Adrenal gland (tissue), 12 donors: Measurements from ENCODE around the gene RNF6. TPM values are rescaled to one million over a fixed set of nuclear protein-coding genes. Genes with fewer than 3 reads are reported as not detected.
"Not testable (repeated sequence)": the region's sequence is repeated elsewhere in the genome, so short reads cannot be mapped to it uniquely, and the experiment has no call there.

Experiments used
- DNase-seq, 7 donors: peaks; one replicate each; pipeline ENCODE4 v3.0.0-alpha.2; 2019 to 2020
- H3K27ac ChIP-seq, 5 donors: fragments of 200-600 bp; sonication (generic) in 4 of 5; 1 replicate in 3 of 5; 2 replicates in 2 of 5; pipeline versions ENCODE4 v1.5.1 to v1.8.0; 2016 to 2020; ENCODE audit warnings: mild to moderate bottlenecking in 1 of 5
- H3K27me3 ChIP-seq: fragments of 200-600 bp; 2 replicates; pipeline ENCODE4 v1.8.0; 2021
- H3K36me3 ChIP-seq, 2 donors: fragments of 200-600 bp; replicated peaks in 1 of 2; 1 replicate in 1 of 2; 2 replicates in 1 of 2; pipeline versions ENCODE4 v1.5.1 to v1.8.0; 2018 to 2022
- H3K4me1 ChIP-seq, 2 donors: fragments of 200-600 bp; replicated peaks in 1 of 2; 1 replicate in 1 of 2; 2 replicates in 1 of 2; pipeline versions ENCODE4 v1.5.1 to v1.8.0; 2018 to 2021
- H3K4me3 ChIP-seq, 4 donors: fragments of 200-600 bp; sonication (generic) in 3 of 4; one replicate each; pipeline ENCODE4 v1.5.1; 2016 to 2018
- H3K9me3 ChIP-seq, 3 donors: fragments of 200-600 bp; sonication (generic) in 1 of 3; replicated peaks in 1 of 3; 1 replicate in 2 of 3; 2 replicates in 1 of 3; pipeline versions ENCODE4 v1.5.1 to v1.8.0; 2016 to 2021
- CTCF ChIP-seq, 6 experiments: fragments of 450-650 bp in 4 of 6; fragments of 200-600 bp in 2 of 6; sonication (generic) in 1 of 6; IDR thresholded peaks; 1 replicate in 5 of 6; 2 replicates in 1 of 6; pipeline versions ENCODE4 v1.5.1 to v1.8.0; 2016 to 2021; ENCODE audit warnings: antibody characterized with exemption in 6 of 6, mild to moderate bottlenecking in 2 of 6, moderate library complexity in 1 of 6
- POLR2A ChIP-seq, 2 donors: fragments of 450-650 bp; IDR thresholded peaks; one replicate each; pipeline ENCODE4 v1.6.1; 2017; ENCODE audit warnings: antibody characterized with exemption in 2 of 2, mild to moderate bottlenecking in 2 of 2, moderate library complexity in 1 of 2
- WGBS, 4 donors: extraction: QIAGEN DNeasy Blood & Tissue Kit in 2 of 4; methylation state at CpG; one replicate each; pipeline versions ENCODE4 v1.1.5 to v1.1.7; 2013 to 2017; 5-methylcytosine and 5-hydroxymethylcytosine counted together
- intact Hi-C, 2 donors: fragments of 100-400 bp; cut with DNase I; formaldehyde crosslinking; loops; one replicate each; pipeline versions ENCODE4 v1.14.1 to v1.15.0; 2022 to 2023
- polyA plus RNA-seq, 3 donors: library from polyadenylated mRNA; stranded (reverse); fragments of 200-250 nt in 2 of 3; fragments of 350-450 nt in 1 of 3; fragmentation: Illumina TruSeq in 1 of 3; extraction: RNeasy Lipid Tissue Mini Kit (QIAGEN cat#74804) in 1 of 3; gene quantifications; one replicate each; pipeline ENCODE4 v1.2.3, GENCODE V29; 2013 to 2014
- total RNA-seq, 9 donors: library from RNA; depleted of rRNA in 4 of 9; stranded (reverse); fragments of >200 nt in 4 of 9; fragments of 120-200 nt in 1 of 9; fragmentation: NEBNext Ultra II Directional in 1 of 9; extraction: Animal tissue kit (Norgen Biotek cat#: 25700) in 1 of 9; gene quantifications; one replicate each; pipeline versions ENCODE4 v1.1.0 to v1.2.4, GENCODE V29; 2013 to 2023
- donor health status: healthy with polysubstance abuse.
- donor health status: Bipolar disorder and iron deficiency.
- donor health status: DM: yes; HTN: yes; CAD: no.
- donor health status: DM: no; HTN: no; CAD: no.
- donor health status: DM: no; HTN: no; CAD: no.
- donor health status: DM: yes; HTN: yes; CAD: no.

The RNF6 gene
- total and polyA plus RNA-seq, 12 donors = 14.4 to 70.5 (median 31.4) TPM

- H3K36me3 ChIP-seq = no peaks in the 10 kb centered on the region
- no peak for TF ChIP-seq CTCF (IDR thresholded peaks at IDR 0.05)
- TF ChIP-seq POLR2A (IDR thresholded peaks at IDR 0.05) = no peak
- peak overlapping the region in 3 of 4 donors; percentile 35 to 93 (median 90) for H3K4me3 ChIP-seq
- 1 to 4% (median 2%) methylated on average over 7 of the region's 7 CpGs for WGBS, 4 donors
- no peak for DNase-seq
- H3K9me3 ChIP-seq = no peaks in the 10 kb centered on the region
- peaks cover 9 to 22% of the 10 kb centered on the region in 2 donors for H3K4me1 ChIP-seq
- peak overlapping the region in 4 of 5 donors; percentile 83 to 94 (median 92) for H3K27ac ChIP-seq
- no peaks in the 10 kb centered on the region for H3K27me3 ChIP-seq
- intact Hi-C loops = no loop called here
Measured at GRCh38 chr13:26255115-26255514, 33.0 kb upstream of the RNF6 start.

- intact Hi-C loops = no loop called here
- WGBS, 4 donors = 0 to 1% (median 0%) methylated on average over 27 to 35 of the region's 35 CpGs
- DNase-seq = peak; percentile 56 to 70 (median 62)
- Histone ChIP-seq H3K4me1 (peaks cover 9 to 22% of the 10 kb centered on the region in 2 donors), H3K27ac (peak overlapping the region in 4 of 5 donors; percentile 83 to 94 (median 92)), H3K36me3 (no peaks in the 10 kb centered on the region), H3K4me3 (peak overlapping the region; percentile 35 to 93 (median 83)), H3K9me3 (no peaks in the 10 kb centered on the region), H3K27me3 (no peaks in the 10 kb centered on the region)
- TF ChIP-seq CTCF (IDR thresholded peaks at IDR 0.05) (peak in 1 of 6 experiments; percentile 25), POLR2A (IDR thresholded peaks at IDR 0.05) (peak in 1 of 2 donors; percentile 34)
Measured at GRCh38 chr13:26254583-26255111, 32.5 kb upstream of the RNF6 start.

- Histone ChIP-seq H3K27ac (peak within 1 kb of the TSS; percentile 83 to 94 (median 90)), H3K27me3 (no peaks in the 10 kb centered on the region), H3K9me3 (no peaks in the 10 kb centered on the region), H3K36me3 (no peaks in the 10 kb centered on the region), H3K4me1 (peaks cover 9 to 22% of the 10 kb centered on the region in 2 donors), H3K4me3 (peak within 1 kb of the TSS; percentile 35 to 93 (median 83))
- intact Hi-C loops = no loop called here
- DNase-seq = peak; percentile 87 to 92 (median 89)
- 0 to 1% (median 0%) methylated on average over 3 to 79 of the region's 79 CpGs for WGBS, 4 donors
- TF ChIP-seq POLR2A (IDR thresholded peaks at IDR 0.05) (peak; percentile 31 to 83), CTCF (IDR thresholded peaks at IDR 0.05) (no peak)
Measured at GRCh38 chr13:26253787-26254582, 31.9 kb upstream of the RNF6 start, which contains the start of gene CDK8. Gene CDK8, plus strand, starts transcription at chr13:26254129. Its CDS starts 513 bp downstream, at chr13:26254642.

- WGBS, 4 donors = 35 to 48% (median 45%) methylated on average over 8 to 9 of the region's 9 CpGs
- intact Hi-C loops = no loop called here
- H3K4me1 ChIP-seq = peaks cover 9 to 22% of the 10 kb centered on the region in 2 donors
- TF ChIP-seq POLR2A (IDR thresholded peaks at IDR 0.05) = no peak
- TF ChIP-seq CTCF (IDR thresholded peaks at IDR 0.05) = no peak
- H3K27me3 ChIP-seq = no peaks in the 10 kb centered on the region
- H3K36me3 ChIP-seq = no peaks in the 10 kb centered on the region
- no peaks in the 10 kb centered on the region for H3K9me3 ChIP-seq
- H3K27ac ChIP-seq = peak overlapping the region; percentile 83 to 94 (median 90)
- H3K4me3 ChIP-seq = peak overlapping the region in 3 of 4 donors; percentile 76 to 93 (median 90)
- DNase-seq = no peak
Measured at GRCh38 chr13:26253262-26253786, 31.2 kb upstream of the RNF6 start.

DNA sequence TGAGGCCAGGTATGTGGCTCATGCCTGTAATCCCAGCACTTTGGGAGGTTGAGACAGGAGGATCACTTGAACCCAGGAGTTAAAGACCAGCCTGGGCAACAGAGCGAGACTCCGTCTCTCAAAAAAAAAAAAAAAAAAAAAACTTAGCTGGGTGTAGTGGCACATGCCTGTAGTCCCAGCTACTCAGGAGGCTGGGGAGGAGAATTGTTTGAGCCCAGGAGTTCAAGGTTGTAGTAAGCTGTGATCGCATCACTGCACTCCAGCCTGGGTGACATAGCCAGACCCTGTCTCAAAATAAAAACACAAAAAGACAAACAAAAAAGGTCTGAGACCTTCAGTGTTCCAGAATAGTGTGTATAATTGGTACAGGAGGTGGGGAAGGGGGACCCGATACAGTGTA is 29.9 kb upstream of the RNF6 start:
- DNase-seq, H3K27me3 ChIP-seq, H3K36me3 ChIP-seq, H3K27ac ChIP-seq, H3K9me3 ChIP-seq, H3K4me3 ChIP-seq, intact Hi-C loops: not testable (repeated sequence)
- H3K4me1 ChIP-seq = peaks cover 9 to 19% of the 10 kb centered on the region in 2 donors
- WGBS, 4 donors = 61 to 78% (median 74%) methylated on average over 4 of the region's 4 CpGs
